ENCODE measurements around the gene RNF152.
"Not testable (repeated sequence)": the region's sequence is repeated elsewhere in the genome, so short reads cannot be mapped to it uniquely, and the experiment has no call there.

Gene RNF152

DNA sequence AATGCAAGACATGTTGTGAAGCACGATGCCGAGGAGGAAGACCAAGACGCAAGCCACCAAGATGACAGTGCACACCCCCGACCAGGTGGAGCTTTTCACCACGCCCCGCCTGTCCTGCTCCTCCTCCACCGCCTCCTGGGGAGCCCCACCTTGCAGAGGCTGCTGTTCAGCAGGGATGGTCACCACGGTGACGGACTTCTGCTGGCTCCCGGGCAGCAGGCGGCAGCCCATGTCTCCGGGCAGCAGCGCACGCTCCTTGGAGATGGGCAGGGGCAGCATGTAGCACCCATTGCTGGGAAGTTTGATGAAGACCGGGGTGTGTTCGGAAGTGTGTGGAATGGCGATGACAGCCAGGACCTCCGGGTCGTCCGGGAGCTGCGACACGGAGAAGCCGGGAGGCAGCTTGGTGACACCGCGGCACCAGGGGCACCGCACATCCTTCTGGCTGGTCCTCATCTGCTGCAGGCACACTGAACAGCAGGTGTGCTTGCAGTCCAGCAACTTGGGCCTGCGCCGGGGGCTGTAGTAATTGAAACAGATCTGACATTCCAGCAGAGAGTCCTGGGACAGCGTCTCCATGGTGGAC lies 76.8 kb downstream of the RNF152 start:
- DNase-seq: no peak

DNA sequence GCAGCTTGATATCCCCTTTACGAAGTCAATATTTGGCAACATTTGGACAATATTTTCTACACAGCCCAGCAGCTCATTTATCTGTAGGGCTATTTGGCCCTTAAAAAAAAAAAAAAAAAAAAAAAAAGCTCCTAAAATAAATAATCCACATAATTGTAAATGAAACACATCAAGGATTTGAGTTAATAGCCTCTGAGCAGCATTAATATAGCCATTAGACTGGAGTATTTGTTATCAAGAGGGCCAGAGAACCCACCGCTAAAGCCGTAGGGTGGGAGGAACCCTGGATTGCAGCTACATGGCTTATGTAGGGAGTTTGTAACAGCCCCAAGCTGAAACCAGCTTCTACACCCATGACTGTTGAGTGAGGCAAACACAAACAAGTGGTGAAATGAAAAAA lies 84.5 kb downstream of the RNF152 start:
- DNase-seq: no peak

DNA sequence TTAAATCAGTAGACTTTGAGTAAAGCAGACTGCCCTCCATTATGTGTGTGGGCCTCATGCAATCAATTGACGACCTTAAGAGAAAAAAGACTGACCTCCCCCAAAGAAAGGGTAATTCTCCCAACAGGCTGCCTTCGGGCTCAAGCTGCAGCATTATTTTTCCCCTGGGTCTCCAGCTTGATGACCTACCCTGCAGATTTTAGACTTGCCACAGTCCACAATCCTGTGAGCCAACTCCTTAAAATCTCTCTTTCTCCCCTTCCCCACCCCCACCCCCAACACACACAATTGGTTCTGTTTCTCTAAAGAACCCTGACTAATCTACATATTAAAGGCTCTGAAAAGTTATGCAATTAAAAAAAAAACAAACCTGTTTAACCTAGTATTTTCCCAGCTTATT lies 89.4 kb downstream of the RNF152 start:
- no peak for DNase-seq

GRCh38 chr18:61797696-61798590 lies 94.9 kb downstream of the RNF152 start:
- no peak for DNase-seq

GRCh38 chr18:61791031-61791430 lies 101.8 kb downstream of the RNF152 start:
- DNase-seq: no peak

GRCh38 chr18:61787011-61787670 lies 105.7 kb downstream of the RNF152 start:
- not testable (repeated sequence) for DNase-seq

GRCh38 chr18:61785588-61785987 lies 107.2 kb downstream of the RNF152 start:
- no peak for DNase-seq

DNA sequence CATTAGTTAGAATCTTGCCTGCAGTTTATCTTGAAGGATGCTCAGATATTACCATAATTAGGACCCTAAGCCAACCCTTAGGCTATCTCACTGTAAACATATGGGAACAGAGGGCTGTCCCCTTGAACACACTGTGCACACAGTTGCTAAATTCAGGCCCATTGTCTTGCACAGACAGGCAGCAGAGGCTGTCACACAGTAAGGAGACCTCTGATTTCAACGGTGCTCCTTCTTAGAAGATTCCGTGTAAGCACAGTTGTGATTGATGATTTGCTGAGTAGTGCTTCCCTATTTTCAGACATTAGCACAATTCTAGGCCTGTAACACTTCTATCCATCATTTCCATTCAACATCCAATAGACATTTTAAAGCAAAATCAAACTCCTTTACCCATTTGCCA lies 108.0 kb downstream of the RNF152 start:
- DNase-seq: no peak

- no peak for DNase-seq
Measured at GRCh38 chr18:61782545-61782944, 110.3 kb downstream of the RNF152 start.

DNA sequence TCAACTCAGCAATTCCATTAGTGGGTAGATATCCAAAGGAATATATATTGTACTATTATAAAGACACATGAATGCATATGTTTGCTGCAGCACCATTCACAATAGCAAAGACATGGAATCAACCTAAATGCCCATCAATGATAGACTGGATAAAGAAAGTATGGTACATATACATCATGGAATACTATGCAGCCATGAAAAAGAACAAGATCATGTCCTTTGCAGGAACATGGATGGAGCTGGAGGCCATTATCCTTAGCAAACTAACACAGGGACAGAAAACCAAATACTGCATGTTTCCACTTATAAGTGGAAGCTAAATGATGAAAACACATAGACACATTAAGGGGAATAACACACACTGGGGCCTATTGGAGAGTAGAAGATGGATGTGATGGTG lies 116.6 kb downstream of the RNF152 start:
- not testable (repeated sequence) for DNase-seq

- DNase-seq: no peak
Measured at GRCh38 chr18:61774846-61775245, 118.0 kb downstream of the RNF152 start.

- DNase-seq: no peak
Measured at GRCh38 chr18:61772293-61772848, 120.4 kb downstream of the RNF152 start.

DNA sequence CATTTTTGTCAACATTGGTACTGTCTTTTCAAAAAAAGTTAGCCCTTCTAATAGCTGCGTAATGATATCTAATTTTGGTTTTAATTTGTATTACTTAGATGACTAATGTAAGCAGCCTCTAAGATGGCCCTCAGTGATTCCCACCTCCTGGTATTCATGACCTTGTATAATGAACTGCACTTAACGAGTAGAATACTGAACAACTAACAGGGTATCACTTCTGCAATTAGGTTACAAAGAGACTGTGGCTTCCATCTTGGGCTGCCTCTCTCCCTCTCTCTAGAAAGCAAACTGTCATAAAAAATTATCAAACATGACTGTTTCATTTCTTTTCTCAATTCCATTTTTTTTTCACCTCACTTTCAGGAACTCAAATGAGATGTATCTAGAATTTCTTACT lies 120.9 kb downstream of the RNF152 start:
- DNase-seq: no peak

- DNase-seq: no peak
Measured at GRCh38 chr18:61770279-61770678, 122.5 kb downstream of the RNF152 start.

DNA sequence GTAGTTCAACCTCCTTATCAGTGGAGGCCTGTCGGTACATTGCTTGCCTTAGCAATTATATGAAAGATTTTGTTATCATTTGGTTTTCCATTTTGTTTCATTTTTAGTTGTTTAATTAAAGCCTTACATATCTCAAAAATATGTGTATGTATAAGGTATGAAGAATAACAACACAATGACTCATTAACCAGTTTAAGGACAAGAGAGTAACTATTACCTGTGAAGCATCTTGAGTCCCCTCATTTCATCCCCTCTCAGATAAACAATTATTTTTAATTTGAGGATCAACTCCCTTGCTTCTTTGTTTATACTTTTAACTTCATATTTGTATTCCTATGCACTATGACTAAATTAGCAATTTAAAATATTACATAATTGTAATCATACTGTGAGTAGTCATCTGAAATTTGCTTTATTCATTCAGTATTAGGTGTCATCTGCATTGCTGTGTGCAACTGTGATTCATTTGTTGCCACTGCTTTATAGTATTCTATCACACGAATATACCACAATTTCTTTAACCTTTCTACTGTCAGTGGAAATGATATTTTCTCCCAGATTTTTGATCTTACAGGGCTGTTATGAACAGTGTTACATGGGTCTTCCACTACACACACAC lies 126.4 kb downstream of the RNF152 start:
- DNase-seq: no peak

DNA sequence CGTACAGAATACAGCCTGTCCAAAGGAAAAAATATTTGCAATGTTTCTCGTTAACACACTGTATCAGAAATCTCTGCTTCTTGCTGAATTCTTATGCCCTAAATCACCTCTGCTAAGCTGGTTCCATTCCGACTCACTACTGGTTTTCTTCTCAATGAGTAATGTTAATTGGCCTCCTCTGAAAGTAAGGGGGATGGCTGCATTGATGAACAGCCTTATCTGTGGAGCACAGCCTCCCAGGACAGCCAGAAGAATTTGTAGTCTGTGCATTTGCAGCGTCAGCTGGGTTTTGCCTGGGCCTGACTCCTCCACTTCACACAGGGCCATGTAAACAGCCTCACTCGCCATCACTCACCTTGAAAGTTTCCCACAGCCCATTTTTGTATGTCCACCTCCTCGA lies 127.7 kb downstream of the RNF152 start:
- DNase-seq: no peak

DNA sequence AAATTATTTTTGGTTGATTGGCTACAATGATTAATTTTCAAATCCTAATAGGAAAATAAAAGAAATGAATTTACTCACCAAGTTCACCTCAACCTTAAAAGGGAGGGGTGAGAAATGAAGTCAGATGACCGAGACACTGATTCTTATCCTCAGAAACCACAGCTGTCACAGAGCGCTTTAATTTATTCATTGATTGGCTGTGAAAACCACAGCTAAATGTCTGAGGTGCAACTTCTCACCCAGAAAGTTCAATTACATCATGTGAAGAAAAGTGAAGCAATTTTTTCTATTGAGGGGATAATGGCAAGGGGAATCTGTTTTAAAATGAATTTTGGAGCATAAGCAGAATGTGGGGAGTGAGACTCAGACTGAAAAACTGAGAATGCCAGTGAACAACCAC lies 128.4 kb downstream of the RNF152 start:
- no peak for DNase-seq

GRCh38 chr18:61761875-61762274 lies 130.9 kb downstream of the RNF152 start:
- DNase-seq: no peak

Measured in NCI-H1105 (cell line).